Sigmoid colon (tissue), 4 donors: ENCODE results near the gene CCDC60.

Source experiments
- CTCF ChIP-seq, 4 experiments: fragments of 450-650 bp in 3 of 4; fragments of 200-600 bp in 1 of 4; IDR thresholded peaks; one replicate each; pipeline ENCODE4 v1.5.1; 2016 to 2019; ENCODE audit warnings: antibody characterized with exemption in 4 of 4, mild to moderate bottlenecking in 3 of 4, moderate library complexity in 2 of 4
- EP300 ChIP-seq, 4 donors: sonication (generic); formaldehyde crosslinking; IDR thresholded peaks; one replicate each; pipeline ENCODE4 v1.6.1; 2017; ENCODE audit warnings: antibody characterized with exemption in 4 of 4

GRCh38 chr12:119500209-119500608 is 165.7 kb downstream of the CCDC60 start:
- TF ChIP-seq CTCF (IDR thresholded peaks at IDR 0.05) (no peak), EP300 (IDR thresholded peaks at IDR 0.05) (no peak)
